ENCODE measurements around the gene TAOK2.

TAOK2 gene

GRCh38 chr16:30006095-30006473 is 32.4 kb downstream of the TAOK2 start:
- DNase-seq (ENCODE audit: insufficient read length, low spot score) (no peak), FAIRE-seq (no peak)
- no peak for TF ChIP-seq CTCF (IDR thresholded peaks at IDR 0.05; ENCODE audit: insufficient read depth, missing control alignments)

- no peak for FAIRE-seq
- no peak for TF ChIP-seq CTCF (IDR thresholded peaks at IDR 0.05; ENCODE audit: insufficient read depth, missing control alignments)
- no peak for DNase-seq (ENCODE audit: insufficient read length, low spot score)
Measured at GRCh38 chr16:30006659-30007377, 33.1 kb downstream of the TAOK2 start.

GRCh38 chr16:30007378-30007895 is 33.8 kb downstream of the TAOK2 start:
- DNase-seq (ENCODE audit: insufficient read length, low spot score), result no peak
- no peak for FAIRE-seq
- TF ChIP-seq CTCF (IDR thresholded peaks at IDR 0.05; ENCODE audit: insufficient read depth, missing control alignments), result no peak

- no peak for FAIRE-seq
- no peak for TF ChIP-seq CTCF (IDR thresholded peaks at IDR 0.05; ENCODE audit: insufficient read depth, missing control alignments)
- DNase-seq (ENCODE audit: insufficient read length, low spot score), result no peak
Measured at GRCh38 chr16:30009085-30009862, 35.6 kb downstream of the TAOK2 start.

GRCh38 chr16:30009990-30010843 is 36.5 kb downstream of the TAOK2 start:
- TF ChIP-seq CTCF (IDR thresholded peaks at IDR 0.05; ENCODE audit: insufficient read depth, missing control alignments), result no peak
- FAIRE-seq, result no peak
- no peak for DNase-seq (ENCODE audit: insufficient read length, low spot score)

- DNase-seq (ENCODE audit: insufficient read length, low spot score) (no peak), FAIRE-seq (no peak)
- no peak for TF ChIP-seq CTCF (IDR thresholded peaks at IDR 0.05; ENCODE audit: insufficient read depth, missing control alignments)
Measured at GRCh38 chr16:30010844-30011713, 37.4 kb downstream of the TAOK2 start, which contains the start of gene DOC2A. TSS of gene DOC2A (minus strand) at chr16:30011027. CDS start at chr16:30010222, 805 bp downstream.

Data from D721Med (cell line).